Effector memory CD8-positive, alpha-beta T cell (primary cell): Measurements from ENCODE around the gene HOXC13.

Experiments used
- ATAC-seq: fragments of 150-1000 bp; cut with Tn5 transposase; replicated peaks from 2 replicates; pipeline ENCODE4 v1.10.0; 2021; ENCODE audit warnings: mild to moderate bottlenecking, moderate library complexity
- DNase-seq, 3 experiments: peaks; one replicate each; pipeline ENCODE4 v3.0.0; 2021
- H3K27ac Mint-ChIP-seq, 2 donors: one replicate each; pipeline ENCODE4 v1.8.0; 2022; ENCODE audit warnings: mild to moderate bottlenecking in 2 of 2, mixed read lengths in 2 of 2, moderate library complexity in 2 of 2
- H3K27me3 Mint-ChIP-seq, 2 donors: one replicate each; pipeline ENCODE4 v1.8.0; 2022; ENCODE audit warnings: mixed read lengths in 2 of 2
- H3K36me3 Mint-ChIP-seq: one replicate; pipeline ENCODE4 v1.8.0; 2022; ENCODE audit warnings: mild to moderate bottlenecking, moderate library complexity, mixed read lengths; ENCODE audit not compliant: insufficient read depth
- H3K4me1 Mint-ChIP-seq, 2 donors: one replicate each; pipeline ENCODE4 v1.8.0; 2022; ENCODE audit warnings: low read depth in 2 of 2, mixed read lengths in 2 of 2
- H3K4me3 Mint-ChIP-seq, 2 donors: one replicate each; pipeline ENCODE4 v1.8.0; 2022; ENCODE audit warnings: mild to moderate bottlenecking in 2 of 2, mixed read lengths in 2 of 2, moderate library complexity in 2 of 2
- H3K9me3 Mint-ChIP-seq, 2 donors: one replicate each; pipeline ENCODE4 v1.8.0; 2022; ENCODE audit warnings: mixed read lengths in 2 of 2

HOXC13 gene

DNA sequence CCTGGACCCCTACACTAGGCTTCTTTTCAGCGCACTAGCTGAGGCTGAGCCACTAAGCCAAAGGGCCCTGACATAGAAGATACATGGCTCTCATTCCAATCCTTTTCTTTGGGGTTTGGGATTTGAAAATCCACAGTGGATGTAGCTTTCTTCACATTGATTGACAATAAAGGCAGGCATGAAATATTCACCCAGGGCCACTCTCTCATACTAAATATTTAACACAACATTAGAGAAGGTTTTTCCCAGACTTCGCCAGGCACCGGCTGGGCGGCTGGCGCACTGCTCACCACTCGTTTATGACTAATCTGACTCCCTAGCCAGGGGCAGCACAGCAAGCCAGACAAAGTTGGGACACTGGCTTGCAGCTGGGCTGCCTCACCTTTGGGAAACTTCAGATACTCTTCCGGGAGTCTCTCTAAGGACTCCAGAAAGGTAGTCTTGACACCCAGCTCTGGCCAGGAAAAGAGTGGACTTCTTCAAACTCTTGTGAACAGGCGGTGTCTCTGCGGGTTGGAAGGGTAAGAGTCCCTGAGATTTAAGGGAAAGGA, 33.6 kb downstream of the HOXC13 start:
- Mint-ChIP-seq H3K4me1 (peaks cover 11 to 17% of the 10 kb centered on the region in 2 donors), H3K36me3 (peaks cover 32% of the 10 kb centered on the region), H3K9me3 (no peaks in the 10 kb centered on the region), H3K4me3 (peak overlapping the region in 1 of 2 donors; percentile 70), H3K27ac (no peak overlapping the region), H3K27me3 (peaks cover 88 to 100% of the 10 kb centered on the region in 2 donors)
- DNase-seq (no peak), ATAC-seq (no peak)

DNA sequence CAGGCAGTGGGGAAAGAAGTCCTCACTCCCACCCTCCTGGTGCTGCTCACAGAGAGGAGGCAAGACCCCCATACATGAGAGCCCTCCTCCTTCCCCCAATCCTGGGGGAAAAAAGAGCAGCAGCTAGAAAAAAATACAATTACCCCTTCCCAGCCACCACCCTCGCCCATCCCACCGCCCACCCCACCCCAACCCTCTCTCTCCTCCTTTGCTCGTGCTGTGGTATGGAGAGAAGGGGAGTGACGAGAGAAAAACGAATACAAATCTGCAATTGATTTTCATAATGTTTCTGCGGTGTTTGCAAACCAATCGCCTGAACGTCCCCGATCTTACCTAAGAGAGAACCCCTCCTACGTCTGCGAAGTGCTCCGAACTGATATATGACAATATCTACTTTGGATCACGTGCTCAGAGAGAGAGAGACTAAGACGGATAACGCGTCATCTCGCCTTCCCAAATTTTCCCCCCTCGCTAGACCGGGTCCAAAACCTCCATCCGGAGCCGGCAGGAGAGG, 34.1 kb downstream of the HOXC13 start, which contains the start of gene HOXC11:
Gene HOXC11 (plus strand): TSS at position 405 of the 514 bp plus-strand sequence. CDS start 116 bp downstream, outside the sequence.
- no peak for DNase-seq
- peaks cover 88 to 100% of the 10 kb centered on the region in 2 donors for H3K27me3 Mint-ChIP-seq
- peaks cover 11 to 17% of the 10 kb centered on the region in 2 donors for H3K4me1 Mint-ChIP-seq
- H3K9me3 Mint-ChIP-seq, result no peaks in the 10 kb centered on the region
- H3K27ac Mint-ChIP-seq, result peak within 1 kb of the TSS; percentile 11 to 82
- peaks cover 32% of the 10 kb centered on the region for H3K36me3 Mint-ChIP-seq
- peak within 1 kb of the TSS; percentile 73 to 74 for H3K4me3 Mint-ChIP-seq
- ATAC-seq, result no peak

GRCh38 chr12:53973236-53974042, 34.8 kb downstream of the HOXC13 start:
- Mint-ChIP-seq H3K27me3 (peaks cover 88 to 100% of the 10 kb centered on the region in 2 donors), H3K4me1 (peaks cover 15 to 17% of the 10 kb centered on the region in 2 donors), H3K4me3 (peak overlapping the region; percentile 73 to 74), H3K9me3 (no peaks in the 10 kb centered on the region), H3K27ac (peak overlapping the region; percentile 11 to 82), H3K36me3 (peaks cover 36% of the 10 kb centered on the region)
- ATAC-seq, result no peak
- no peak for DNase-seq

- Mint-ChIP-seq H3K4me1 (peaks cover 15 to 17% of the 10 kb centered on the region in 2 donors), H3K27me3 (peaks cover 88 to 100% of the 10 kb centered on the region in 2 donors), H3K9me3 (no peaks in the 10 kb centered on the region), H3K4me3 (peak within 1 kb of the TSS; percentile 73 to 74), H3K36me3 (peaks cover 33% of the 10 kb centered on the region), H3K27ac (no peak within 1 kb of the TSS)
- no peak for DNase-seq
- ATAC-seq, result peak; percentile 66
Observed at GRCh38 chr12:53974084-53975063, 35.7 kb downstream of the HOXC13 start, which contains the start of gene HOTAIR. Gene HOTAIR (minus strand): TSS chr12:53974954.

- peaks cover 15 to 17% of the 10 kb centered on the region in 2 donors for H3K4me1 Mint-ChIP-seq
- no peak overlapping the region for H3K27ac Mint-ChIP-seq
- ATAC-seq (no peak), DNase-seq (no peak)
- peaks cover 88 to 100% of the 10 kb centered on the region in 2 donors for H3K27me3 Mint-ChIP-seq
- peak overlapping the region; percentile 12 to 74 for H3K4me3 Mint-ChIP-seq
- no peaks in the 10 kb centered on the region for H3K9me3 Mint-ChIP-seq
- peaks cover 34% of the 10 kb centered on the region for H3K36me3 Mint-ChIP-seq
Observed at GRCh38 chr12:53975064-53975471, 36.4 kb downstream of the HOXC13 start.

GRCh38 chr12:53975479-53976152, 37.0 kb downstream of the HOXC13 start:
- Mint-ChIP-seq H3K36me3 (peaks cover 39% of the 10 kb centered on the region), H3K4me3 (peak overlapping the region; percentile 12 to 74), H3K27me3 (peaks cover 90 to 100% of the 10 kb centered on the region in 2 donors), H3K4me1 (peaks cover 15 to 17% of the 10 kb centered on the region in 2 donors), H3K9me3 (no peaks in the 10 kb centered on the region), H3K27ac (no peak overlapping the region)
- DNase-seq (no peak), ATAC-seq (no peak)

- Mint-ChIP-seq H3K9me3 (no peaks in the 10 kb centered on the region), H3K4me1 (peaks cover 15 to 17% of the 10 kb centered on the region in 2 donors), H3K27ac (peak overlapping the region in 1 of 2 donors; percentile 33), H3K36me3 (peaks cover 43% of the 10 kb centered on the region), H3K27me3 (peaks cover 90 to 100% of the 10 kb centered on the region in 2 donors), H3K4me3 (peak overlapping the region; percentile 12 to 74)
- ATAC-seq, result no peak
- DNase-seq, result no peak
Observed at GRCh38 chr12:53976172-53976822, 37.7 kb downstream of the HOXC13 start.

DNA sequence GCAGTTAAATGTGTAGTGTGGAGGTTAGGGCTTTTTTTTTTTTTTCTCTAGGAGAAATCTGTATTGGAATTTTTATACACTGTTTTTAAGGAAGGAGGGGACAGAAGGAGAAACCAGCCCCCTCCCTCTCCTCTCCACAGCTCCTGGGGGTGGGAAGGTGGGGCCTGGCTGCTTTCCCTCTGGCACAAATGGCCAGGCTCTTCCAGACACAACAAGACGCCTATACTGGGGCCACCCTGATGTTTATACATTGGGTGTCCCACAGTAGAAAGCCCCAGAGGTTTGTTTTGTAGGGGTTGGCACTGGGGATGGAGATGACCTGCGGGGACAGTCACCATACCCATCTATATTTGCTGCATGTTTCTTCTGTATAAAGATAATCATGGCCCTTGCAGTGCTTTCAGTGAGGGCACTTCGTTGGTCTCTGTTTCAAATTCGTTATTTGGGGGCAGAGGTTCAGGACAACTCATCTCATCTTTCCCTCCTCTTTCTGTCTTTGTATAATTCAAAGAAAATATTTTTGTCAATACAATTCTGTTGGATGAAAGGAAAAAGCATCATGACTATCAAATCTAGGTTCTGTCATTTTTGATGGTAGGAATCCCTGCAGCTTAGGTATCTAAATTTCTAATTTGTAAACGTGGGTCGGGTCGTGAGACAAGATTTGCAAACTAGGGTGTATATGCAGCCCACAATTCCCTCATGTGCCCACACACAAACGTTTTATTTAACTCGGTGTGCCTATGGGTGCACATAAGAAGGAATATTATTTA, 38.4 kb downstream of the HOXC13 start:
- no peaks in the 10 kb centered on the region for H3K9me3 Mint-ChIP-seq
- H3K4me3 Mint-ChIP-seq, result no peak overlapping the region
- H3K27me3 Mint-ChIP-seq, result peaks cover 90 to 100% of the 10 kb centered on the region in 2 donors
- DNase-seq (no peak), ATAC-seq (no peak)
- H3K4me1 Mint-ChIP-seq, result peaks cover 15 to 17% of the 10 kb centered on the region in 2 donors
- H3K36me3 Mint-ChIP-seq, result peaks cover 46% of the 10 kb centered on the region
- peak overlapping the region in 1 of 2 donors; percentile 33 for H3K27ac Mint-ChIP-seq

- peak; percentile 30 for ATAC-seq
- H3K27ac Mint-ChIP-seq, result no peak overlapping the region
- H3K4me1 Mint-ChIP-seq, result peaks cover 15 to 16% of the 10 kb centered on the region in 2 donors
- no peak for DNase-seq
- no peak overlapping the region for H3K4me3 Mint-ChIP-seq
- H3K27me3 Mint-ChIP-seq, result peaks cover 87 to 100% of the 10 kb centered on the region in 2 donors
- H3K36me3 Mint-ChIP-seq, result peaks cover 46% of the 10 kb centered on the region
- no peaks in the 10 kb centered on the region for H3K9me3 Mint-ChIP-seq
Observed at GRCh38 chr12:53977596-53978445, 39.2 kb downstream of the HOXC13 start.

- Mint-ChIP-seq H3K9me3 (no peaks in the 10 kb centered on the region), H3K27me3 (peaks cover 88 to 100% of the 10 kb centered on the region in 2 donors), H3K36me3 (peaks cover 45% of the 10 kb centered on the region), H3K4me1 (peaks cover 8 to 9% of the 10 kb centered on the region in 2 donors), H3K27ac (no peak overlapping the region), H3K4me3 (no peak overlapping the region)
- no peak for DNase-seq
- ATAC-seq, result no peak
Observed at GRCh38 chr12:53978477-53979356, 40.1 kb downstream of the HOXC13 start.
